SU-DHL-6 (cell line): ENCODE data around the gene CYP2B6.

ENCODE experiments used
- H2AFZ ChIP-seq: fragments of 200-600 bp; sonication (generic); 2 replicates; pipeline ENCODE4 v1.6.1; 2014; ENCODE audit warnings: low read depth, mild to moderate bottlenecking, moderate library complexity, mixed read lengths, antibody characterized with exemption, low read length; ENCODE audit not compliant: severe bottlenecking
- H3F3A ChIP-seq: fragments of 200-600 bp; shearing (Covaris generic); 2 replicates; pipeline ENCODE4 v1.6.0; 2016; ENCODE audit warnings: antibody characterized with exemption, mild to moderate bottlenecking; ENCODE audit not compliant: insufficient read depth
- H3K27ac ChIP-seq: fragments of 200-600 bp; sonication (generic); 2 replicates; pipeline ENCODE4 v1.5.1; 2016; ENCODE audit warnings: low read depth, mild to moderate bottlenecking, low read length, moderate library complexity, mixed read lengths
- H3K27me3 ChIP-seq: fragments of 200-600 bp; sonication (generic), shearing (Covaris generic); 2 replicates; pipeline ENCODE4 v1.6.0; 2014; ENCODE audit warnings: mild to moderate bottlenecking, low read length
- H3K36me3 ChIP-seq: fragments of 200-600 bp; sonication (generic); 2 replicates; pipeline ENCODE4 v1.6.1; 2014; ENCODE audit warnings: mild to moderate bottlenecking, low read length, mixed read lengths
- H3K4me2 ChIP-seq: fragments of 300-600, 200-600 bp; shearing (Covaris generic), sonication (generic); 2 replicates; pipeline ENCODE4 v1.6.0; 2014; ENCODE audit warnings: low read length, low read depth, mild to moderate bottlenecking; ENCODE audit not compliant: poor library complexity, severe bottlenecking
- H3K4me3 ChIP-seq: fragments of 200-600 bp; sonication (generic); 2 replicates; pipeline ENCODE4 v1.5.1; 2014; ENCODE audit warnings: antibody characterized with exemption, low read length, mild to moderate bottlenecking, mixed read lengths; ENCODE audit not compliant: insufficient read depth, poor library complexity, severe bottlenecking
- H3K79me2 ChIP-seq: fragments of 200-600 bp; sonication (generic); 2 replicates; pipeline ENCODE4 v1.6.1; 2014; ENCODE audit warnings: mild to moderate bottlenecking, low read length, moderate library complexity; ENCODE audit not compliant: insufficient read depth
- H3K9ac ChIP-seq: fragments of 200-600 bp; sonication (generic); 2 replicates; pipeline ENCODE4 v1.7.0; 2014; ENCODE audit warnings: mild to moderate bottlenecking, low read length
- H3K9me2 ChIP-seq: fragments of 200-600 bp; sonication (generic); replicated peaks from 2 replicates; pipeline ENCODE4 v1.6.1; 2014; ENCODE audit warnings: low read length; ENCODE audit not compliant: insufficient read depth
- H3K9me3 ChIP-seq: fragments of 200-600 bp; sonication (generic); 2 replicates; pipeline ENCODE4 v1.6.1; 2014; ENCODE audit warnings: low read length, mixed read lengths; ENCODE audit not compliant: insufficient read depth
- H4K20me1 ChIP-seq: fragments of 200-600 bp; sonication (generic); 2 replicates; pipeline ENCODE4 v1.6.1; 2014; ENCODE audit warnings: low read depth, mild to moderate bottlenecking, antibody characterized with exemption, low read length, moderate library complexity, mixed read lengths
- CTCF ChIP-seq: fragments of 200-600 bp; sonication (generic); IDR thresholded peaks from one replicate; pipeline ENCODE4 v1.5.1; 2017; ENCODE audit warnings: antibody characterized with exemption, mild to moderate bottlenecking, low read length, moderate library complexity; ENCODE audit not compliant: insufficient read depth, poor library complexity, severe bottlenecking
- EZH2phosphoT487 ChIP-seq: fragments of 200-600 bp; sonication (generic), shearing (Covaris generic); conservative IDR thresholded peaks from 2 replicates; pipeline ENCODE4 v1.6.1; 2018; ENCODE audit warnings: mild to moderate bottlenecking, antibody characterized with exemption, low read length, moderate library complexity, mixed read lengths

CYP2B6 gene

DNA sequence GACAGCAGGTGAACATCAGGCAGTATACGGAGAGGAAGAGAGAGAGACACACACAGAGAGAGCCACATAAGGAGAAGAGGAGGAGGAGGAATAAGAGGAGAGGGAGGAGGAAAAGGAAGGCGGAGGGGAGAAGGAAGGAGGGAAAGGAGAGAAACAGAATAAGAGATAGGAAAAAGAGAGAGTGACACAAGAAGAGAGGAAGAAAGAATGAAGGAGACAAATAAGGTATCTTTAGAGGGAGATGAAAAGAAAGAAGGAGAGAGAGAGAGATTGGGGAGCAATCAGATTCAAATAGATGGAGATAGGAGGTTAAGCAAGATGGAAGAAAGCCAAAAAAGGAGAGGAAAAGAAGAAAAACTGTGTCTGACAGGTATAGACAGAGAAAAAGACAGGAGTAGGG is 44.0 kb upstream of the CYP2B6 start:
- Histone ChIP-seq H3K79me2 (no peaks in the 10 kb centered on the region), H4K20me1 (no peaks in the 10 kb centered on the region), H3K27me3 (no peaks in the 10 kb centered on the region), H3K4me2 (no peak overlapping the region), H3K9me2 (no peaks in the 10 kb centered on the region), H3K27ac (no peak overlapping the region), H3K36me3 (no peaks in the 10 kb centered on the region), H3K9me3 (no peaks in the 10 kb centered on the region), H3K4me3 (no peak overlapping the region), H2AFZ (no peak overlapping the region), H3K9ac (no peak overlapping the region), H3F3A (no peaks in the 10 kb centered on the region)
- TF ChIP-seq CTCF: no peak
- TF ChIP-seq EZH2phosphoT487: no peak

DNA sequence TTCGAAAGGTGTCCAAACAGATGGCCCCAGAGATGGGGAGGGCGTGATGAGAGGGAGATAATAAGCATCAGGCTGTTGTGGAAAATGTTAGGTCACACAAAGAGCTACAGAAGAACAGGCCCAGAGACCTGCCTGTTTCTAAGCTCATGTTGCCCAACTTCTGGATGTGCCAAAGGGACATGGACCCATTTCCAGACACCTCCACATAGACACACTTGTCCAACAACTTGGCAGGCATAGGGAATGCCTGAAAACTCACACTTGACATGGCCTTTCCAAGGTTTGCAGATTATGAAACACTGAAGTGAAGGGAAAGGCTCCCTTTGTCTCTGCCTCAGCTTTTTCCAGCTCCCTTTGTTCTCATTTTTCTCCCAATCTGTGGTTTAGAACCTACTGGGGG is 43.5 kb upstream of the CYP2B6 start:
- Histone ChIP-seq H4K20me1 (no peaks in the 10 kb centered on the region), H3K79me2 (no peaks in the 10 kb centered on the region), H3K4me3 (no peak overlapping the region), H3K36me3 (no peaks in the 10 kb centered on the region), H3K9ac (no peak overlapping the region), H3F3A (no peaks in the 10 kb centered on the region), H3K9me3 (no peaks in the 10 kb centered on the region), H2AFZ (no peak overlapping the region), H3K27ac (no peak overlapping the region), H3K4me2 (no peak overlapping the region), H3K27me3 (no peaks in the 10 kb centered on the region), H3K9me2 (no peaks in the 10 kb centered on the region)
- TF ChIP-seq EZH2phosphoT487 (no peak), CTCF (no peak)

DNA sequence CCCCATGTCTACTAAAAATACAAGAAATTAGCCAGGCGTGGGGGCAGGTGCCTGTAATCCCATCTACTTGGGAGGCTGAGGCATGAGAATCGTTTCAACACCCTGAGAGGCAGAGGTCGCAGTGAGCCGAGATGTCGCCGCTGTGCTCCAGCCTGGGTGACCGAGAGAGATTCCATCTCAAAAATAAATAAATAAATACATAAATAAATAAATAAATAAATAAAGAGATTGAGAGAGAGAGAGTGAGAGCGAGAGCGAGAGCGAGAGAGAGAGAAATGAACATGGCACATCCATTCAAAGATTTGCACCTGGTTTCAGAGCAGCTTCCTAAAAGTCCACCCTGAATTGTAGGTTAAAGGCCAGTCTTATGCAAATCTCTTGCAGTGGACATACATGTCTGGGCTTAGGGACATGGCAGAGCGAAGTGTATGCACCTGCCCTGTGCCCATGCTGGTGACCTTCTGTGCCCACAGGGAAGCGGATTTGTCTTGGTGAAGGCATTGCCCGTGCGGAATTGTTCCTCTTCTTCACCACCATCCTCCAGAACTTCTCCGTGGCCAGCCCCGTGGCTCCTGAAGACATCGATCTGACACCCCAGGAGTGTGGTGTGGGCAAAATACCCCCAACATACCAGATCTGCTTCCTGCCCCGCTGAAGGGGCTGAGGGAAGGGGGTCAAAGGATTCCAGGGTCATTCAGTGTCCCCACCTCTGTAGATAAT is 42.3 kb upstream of the CYP2B6 start:
- Histone ChIP-seq H3F3A (no peaks in the 10 kb centered on the region), H3K9me2 (no peaks in the 10 kb centered on the region), H3K9me3 (peaks cover 3% of the 10 kb centered on the region; the same call in 1 of the 2 replicates), H4K20me1 (no peaks in the 10 kb centered on the region), H3K9ac (no peak overlapping the region), H3K27ac (no peak overlapping the region), H3K4me2 (no peak overlapping the region), H3K4me3 (no peak overlapping the region), H3K79me2 (no peaks in the 10 kb centered on the region), H3K27me3 (no peaks in the 10 kb centered on the region), H3K36me3 (no peaks in the 10 kb centered on the region), H2AFZ (no peak overlapping the region)
- TF ChIP-seq EZH2phosphoT487: no peak
- no peak for TF ChIP-seq CTCF
